ENCODE data around the gene TMEM184A.

DNA sequence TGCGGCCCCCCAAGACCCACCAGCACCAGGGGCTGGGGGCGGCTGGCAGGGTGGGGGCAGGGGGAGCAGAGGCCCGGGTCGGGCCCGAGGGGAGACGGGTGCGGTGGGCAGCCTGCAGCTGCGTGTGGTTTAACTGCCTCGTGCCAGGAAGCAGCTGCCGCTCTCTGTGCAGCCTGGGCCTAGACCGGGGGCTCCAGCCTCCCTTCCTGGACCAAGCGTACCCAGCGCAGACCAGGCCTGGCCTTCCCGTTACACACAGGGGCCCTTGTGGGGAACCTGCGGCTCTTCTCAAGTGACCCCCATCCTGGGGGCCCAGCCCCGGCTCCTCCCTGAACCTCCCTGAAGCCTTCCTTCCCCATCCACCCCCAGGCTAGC lies 45.2 kb downstream of the TMEM184A start:
- no peak for TF ChIP-seq SP1 (IDR thresholded peaks at IDR 0.05; ENCODE audit: low read depth, low read length)
- no peak for TF ChIP-seq MYC (IDR thresholded peaks at IDR 0.05; ENCODE audit: insufficient read depth, insufficient read length, insufficient replicate concordance, low read length, severe bottlenecking)
- TF ChIP-seq SRF (IDR thresholded peaks at IDR 0.05; ENCODE audit: low read depth in 2 of 2, low read length in 2 of 2), result no peak
- no peak for TF ChIP-seq HDAC6 (IDR thresholded peaks at IDR 0.05; ENCODE audit: unreplicated experiment)
- no peak for TF ChIP-seq ESRRA (IDR thresholded peaks at IDR 0.05; ENCODE audit: low read length)
- TF ChIP-seq ZNF274 (IDR thresholded peaks at IDR 0.05; ENCODE audit: insufficient read depth, insufficient read length), result no peak
- no peak for TF ChIP-seq GATAD2B (conservative IDR thresholded peaks at IDR 0.05; ENCODE audit: low read depth)
- TF ChIP-seq, protein P1, sequence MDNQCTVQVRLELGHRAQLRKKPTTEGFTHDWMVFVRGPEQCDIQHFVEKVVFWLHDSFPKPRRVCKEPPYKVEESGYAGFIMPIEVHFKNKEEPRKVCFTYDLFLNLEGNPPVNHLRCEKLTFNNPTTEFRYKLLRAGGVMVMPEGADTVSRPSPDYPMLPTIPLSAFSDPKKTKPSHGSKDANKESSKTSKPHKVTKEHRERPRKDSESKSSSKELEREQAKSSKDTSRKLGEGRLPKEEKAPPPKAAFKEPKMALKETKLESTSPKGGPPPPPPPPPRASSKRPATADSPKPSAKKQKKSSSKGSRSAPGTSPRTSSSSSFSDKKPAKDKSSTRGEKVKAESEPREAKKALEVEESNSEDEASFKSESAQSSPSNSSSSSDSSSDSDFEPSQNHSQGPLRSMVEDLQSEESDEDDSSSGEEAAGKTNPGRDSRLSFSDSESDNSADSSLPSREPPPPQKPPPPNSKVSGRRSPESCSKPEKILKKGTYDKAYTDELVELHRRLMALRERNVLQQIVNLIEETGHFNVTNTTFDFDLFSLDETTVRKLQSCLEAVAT (IDR thresholded peaks at IDR 0.05), result no peak
- TF ChIP-seq SMC3 (IDR thresholded peaks at IDR 0.05; ENCODE audit: borderline replicate concordance, low read length), result no peak
- TF ChIP-seq, protein P2, sequence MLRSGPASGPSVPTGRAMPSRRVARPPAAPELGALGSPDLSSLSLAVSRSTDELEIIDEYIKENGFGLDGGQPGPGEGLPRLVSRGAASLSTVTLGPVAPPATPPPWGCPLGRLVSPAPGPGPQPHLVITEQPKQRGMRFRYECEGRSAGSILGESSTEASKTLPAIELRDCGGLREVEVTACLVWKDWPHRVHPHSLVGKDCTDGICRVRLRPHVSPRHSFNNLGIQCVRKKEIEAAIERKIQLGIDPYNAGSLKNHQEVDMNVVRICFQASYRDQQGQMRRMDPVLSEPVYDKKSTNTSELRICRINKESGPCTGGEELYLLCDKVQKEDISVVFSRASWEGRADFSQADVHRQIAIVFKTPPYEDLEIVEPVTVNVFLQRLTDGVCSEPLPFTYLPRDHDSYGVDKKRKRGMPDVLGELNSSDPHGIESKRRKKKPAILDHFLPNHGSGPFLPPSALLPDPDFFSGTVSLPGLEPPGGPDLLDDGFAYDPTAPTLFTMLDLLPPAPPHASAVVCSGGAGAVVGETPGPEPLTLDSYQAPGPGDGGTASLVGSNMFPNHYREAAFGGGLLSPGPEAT (IDR thresholded peaks at IDR 0.05; ENCODE audit: low read depth), result no peak
- 0 out of 2 replicates have a peak, but pooled peaks have one; percentile 19 for TF ChIP-seq POLR2A (IDR thresholded peaks at IDR 0.05; ENCODE audit: low read depth, low read length)
- TF ChIP-seq CEBPZ (IDR thresholded peaks at IDR 0.05; ENCODE audit: low read depth, low read length), result no peak
- TF ChIP-seq HDAC2 (IDR thresholded peaks at IDR 0.05), result no peak
- TF ChIP-seq FOXM1 (IDR thresholded peaks at IDR 0.05; ENCODE audit: low read depth, low read length), result no peak

All from GM12878 (cell line).